SK-N-SH (cell line): ENCODE measurements around the gene VIPAS39. TPM values are rescaled to one million over a fixed set of nuclear protein-coding genes. Genes with fewer than 3 reads are reported as not detected.

ENCODE experiments used
- CTCF ChIA-PET: fragments of 300-600, 350-600 bp; formaldehyde crosslinking; extraction: SDS; loops from one replicate; lab custom pipeline; 2021; lab: Yijun Ruan, JAX
- POLR2A ChIA-PET: fragments of 350-600 bp; sonication (Branson Sonifier 250); formaldehyde crosslinking; extraction: SDS; loops from one replicate; lab custom pipeline; 2020; ENCODE audit warnings: antibody characterized with exemption, inconsistent platforms; lab: Yijun Ruan, JAX
- DNase-seq: peaks from one replicate; pipeline ENCODE4 v3.0.0; 2012
- H2AFZ ChIP-seq: fragments of 200-600 bp; sonication (generic); 2 replicates; pipeline ENCODE4 v1.8.1; 2016; ENCODE audit warnings: antibody characterized with exemption, mild to moderate bottlenecking, low read depth
- H3F3A ChIP-seq: fragments of 200-600 bp; sonication (generic); replicated peaks from 2 replicates; pipeline ENCODE3; 2016; ENCODE audit warnings: antibody characterized with exemption, mild to moderate bottlenecking; ENCODE audit not compliant: insufficient read depth
- H3K27ac ChIP-seq, 2 experiments: fragments of 200-500 bp in 1 of 2; fragments of 200-600 bp in 1 of 2; sonication (Bioruptor generic) in 1 of 2; sonication (generic), shearing (Covaris generic) in 1 of 2; 2 replicates each; pipeline versions ENCODE4 v1.5.1 to v1.6.1; 2014 to 2016; ENCODE audit warnings: low read depth in 2 of 2, inconsistent platforms in 1 of 2, low read length in 1 of 2, mild to moderate bottlenecking in 1 of 2, mixed read lengths in 1 of 2
- H3K27me3 ChIP-seq: fragments of 200-600 bp; sonication (generic), shearing (Covaris generic); 2 replicates; pipeline ENCODE4 v1.6.1; 2016; ENCODE audit warnings: mixed run types; ENCODE audit not compliant: insufficient read depth
- H3K36me3 ChIP-seq, 2 experiments: fragments of 200-500 bp in 1 of 2; fragments of 200-600 bp in 1 of 2; sonication (Bioruptor generic) in 1 of 2; sonication (generic) in 1 of 2; replicated peaks in 1 of 2; 2 replicates each; pipeline versions ENCODE3 to v1.5.1; 2014 to 2016; ENCODE audit warnings: low read length in 1 of 2, mild to moderate bottlenecking in 1 of 2; ENCODE audit not compliant: insufficient read depth in 2 of 2, control insufficient read depth in 1 of 2
- H3K4me1 ChIP-seq, 2 experiments: fragments of 200-500 bp in 1 of 2; fragments of 200-600 bp in 1 of 2; sonication (Bioruptor generic) in 1 of 2; sonication (generic), shearing (Covaris generic) in 1 of 2; 2 replicates each; pipeline versions ENCODE4 v1.5.1 to v1.6.1; 2014 to 2016; ENCODE audit warnings: low read depth in 1 of 2, low read length in 1 of 2, mixed run types in 1 of 2; ENCODE audit not compliant: insufficient read depth in 2 of 2, control insufficient read depth in 1 of 2
- H3K4me2 ChIP-seq: fragments of 200-600 bp; sonication (generic), shearing (Covaris generic); 2 replicates; pipeline ENCODE4 v1.6.1; 2017; ENCODE audit warnings: mixed run types
- H3K4me3 ChIP-seq, 2 experiments: fragments of 200-500 bp in 1 of 2; fragments of 200-600 bp in 1 of 2; sonication (Bioruptor generic) in 1 of 2; sonication (generic), shearing (Covaris generic) in 1 of 2; 2 replicates each; pipeline versions ENCODE4 v1.5.1 to v1.8.1; 2014 to 2016; ENCODE audit warnings: low read depth in 2 of 2, inconsistent platforms in 1 of 2, low read length in 1 of 2, mild to moderate bottlenecking in 1 of 2, mixed read lengths in 1 of 2, moderate library complexity in 1 of 2
- H3K79me2 ChIP-seq: fragments of 200-600 bp; sonication (generic); 2 replicates; pipeline ENCODE4 v1.8.1; 2017; ENCODE audit warnings: mild to moderate bottlenecking; ENCODE audit not compliant: insufficient read depth
- H3K9ac ChIP-seq: fragments of 200-600 bp; sonication (generic); 2 replicates; pipeline ENCODE4 v1.6.1; 2017; ENCODE audit warnings: mixed run types
- H3K9me2 ChIP-seq: fragments of 200-600 bp; sonication (generic); 2 replicates; pipeline ENCODE4 v1.6.1; 2017; ENCODE audit warnings: mixed run types
- H3K9me3 ChIP-seq: fragments of 200-600 bp; sonication (generic); 2 replicates; pipeline ENCODE4 v1.6.1; 2017; ENCODE audit warnings: mixed run types, mild to moderate bottlenecking, moderate library complexity
- H4K20me1 ChIP-seq: fragments of 200-600 bp; sonication (generic); 2 replicates; pipeline ENCODE4 v1.6.1; 2017; ENCODE audit warnings: mild to moderate bottlenecking, mixed run types; ENCODE audit not compliant: insufficient read depth
- CHD2 ChIP-seq: fragments of 150-350 bp; IDR thresholded peaks from 2 replicates; pipeline ENCODE4 v1.6.1; 2018; ENCODE audit warnings: low read length; ENCODE audit not compliant: partially characterized antibody
- CTCF ChIP-seq: fragments of 200-600 bp; sonication (generic); IDR thresholded peaks from 2 replicates; pipeline ENCODE4 v1.6.1; 2017; ENCODE audit warnings: antibody characterized with exemption, mild to moderate bottlenecking, moderate library complexity
- ELF1 ChIP-seq: IDR thresholded peaks from 2 replicates; pipeline ENCODE4 v1.4.0; 2012
- EP300 ChIP-seq, 2 experiments: IDR thresholded peaks; 2 replicates each; pipeline versions ENCODE4 v1.4.0 to v1.6.1; 2012; ENCODE audit warnings: borderline replicate concordance in 1 of 2, low read depth in 1 of 2, low read length in 1 of 2
- FOSL2 ChIP-seq: IDR thresholded peaks from 2 replicates; pipeline ENCODE4 v1.4.0; 2012; ENCODE audit warnings: low read depth, mild to moderate bottlenecking, moderate library complexity, borderline replicate concordance
- GABPA ChIP-seq: IDR thresholded peaks from 2 replicates; pipeline ENCODE4 v1.4.0; 2012; ENCODE audit warnings: low read depth, mild to moderate bottlenecking
- GATA2 ChIP-seq: sonication (generic); formaldehyde crosslinking; IDR thresholded peaks from 2 replicates; pipeline ENCODE4 v1.5.0; 2020; ENCODE audit warnings: mild to moderate bottlenecking, missing genetic modification reagents
- NFIC ChIP-seq: IDR thresholded peaks from 2 replicates; pipeline ENCODE4 v1.4.0; 2012; ENCODE audit warnings: borderline replicate concordance
- RXRA ChIP-seq: IDR thresholded peaks from 2 replicates; pipeline ENCODE4 v1.4.0; 2012; ENCODE audit warnings: low read depth, mild to moderate bottlenecking, borderline replicate concordance
- SMC3 ChIP-seq: IDR thresholded peaks from 2 replicates; pipeline ENCODE4 v1.6.1; 2012; ENCODE audit warnings: low read depth, low read length, improper control_type of control experiment
- TCF12 ChIP-seq: IDR thresholded peaks from 2 replicates; pipeline ENCODE4 v1.4.0; 2012
- YY1 ChIP-seq: IDR thresholded peaks from 2 replicates; pipeline ENCODE4 v1.4.0; 2012; ENCODE audit warnings: low read depth, mild to moderate bottlenecking
- ZBTB33 ChIP-seq: IDR thresholded peaks from 2 replicates; pipeline ENCODE4 v1.4.0; 2012; ENCODE audit warnings: low read depth, borderline replicate concordance
- WGBS: methylation state at CpG from one replicate; pipeline ENCODE4 v1.1.6; 2017; ENCODE audit warnings: low lambda C conversion rate; 5-methylcytosine and 5-hydroxymethylcytosine counted together
- polyA plus RNA-seq, 3 experiments: library from polyadenylated mRNA; depleted of rRNA; stranded (reverse); fragments of >200 nt; gene quantifications; 2 replicates each; pipeline ENCODE4 v1.2.3, GENCODE V29; 2012
- TF ChIP-seq, protein P1 (sequence below): IDR thresholded peaks from 2 replicates; pipeline ENCODE4 v1.6.1; 2012; ENCODE audit warnings: mild to moderate bottlenecking, low read depth, low read length, moderate library complexity

VIPAS39 gene
- polyA plus RNA-seq, 1 of the 3 experiments (the other 2 are of a cell fraction): 20.8 TPM

- no peaks in the 10 kb centered on the region; a peak in 1 of 4 replicates for H3K4me1 ChIP-seq
- DNase-seq: no peak
- H3K9ac ChIP-seq: no peak overlapping the region
- no peaks in the 10 kb centered on the region for H3K9me3 ChIP-seq
- H3K4me2 ChIP-seq: no peak overlapping the region
- no peaks in the 10 kb centered on the region for H3F3A ChIP-seq
- no peaks in the 10 kb centered on the region for H3K36me3 ChIP-seq
- no peak overlapping the region for H3K4me3 ChIP-seq
- H2AFZ ChIP-seq: no peak overlapping the region
- H4K20me1 ChIP-seq: no peaks in the 10 kb centered on the region
- H3K27me3 ChIP-seq: no peaks in the 10 kb centered on the region
- no peak overlapping the region for H3K27ac ChIP-seq
- WGBS: 75% methylated on average over 7 of the region's 7 CpGs
- H3K79me2 ChIP-seq: no peaks in the 10 kb centered on the region
- ChIA-PET POLR2A (no interaction called here), CTCF (interaction anchor here (1.3 kb wide), 1 partner anchor 11 kb away, joined by 3 read pairs; no protein-coding TSS in a partner anchor)
- TF ChIP-seq SMC3 (no peak), RXRA (no peak), TCF12 (no peak), ELF1 (no peak), CTCF (no peak), NFIC (no peak), ZBTB33 (no peak), GABPA (no peak), YY1 (no peak), EP300 (IDR thresholded peaks at IDR 0.05; ENCODE audit: borderline replicate concordance in 1 of 2, low read depth in 1 of 2, low read length in 1 of 2) (no peak), CHD2 (no peak), FOSL2 (no peak), GATA2 (CRISPR knock-in tag) (no peak)
- TF ChIP-seq, protein P1, sequence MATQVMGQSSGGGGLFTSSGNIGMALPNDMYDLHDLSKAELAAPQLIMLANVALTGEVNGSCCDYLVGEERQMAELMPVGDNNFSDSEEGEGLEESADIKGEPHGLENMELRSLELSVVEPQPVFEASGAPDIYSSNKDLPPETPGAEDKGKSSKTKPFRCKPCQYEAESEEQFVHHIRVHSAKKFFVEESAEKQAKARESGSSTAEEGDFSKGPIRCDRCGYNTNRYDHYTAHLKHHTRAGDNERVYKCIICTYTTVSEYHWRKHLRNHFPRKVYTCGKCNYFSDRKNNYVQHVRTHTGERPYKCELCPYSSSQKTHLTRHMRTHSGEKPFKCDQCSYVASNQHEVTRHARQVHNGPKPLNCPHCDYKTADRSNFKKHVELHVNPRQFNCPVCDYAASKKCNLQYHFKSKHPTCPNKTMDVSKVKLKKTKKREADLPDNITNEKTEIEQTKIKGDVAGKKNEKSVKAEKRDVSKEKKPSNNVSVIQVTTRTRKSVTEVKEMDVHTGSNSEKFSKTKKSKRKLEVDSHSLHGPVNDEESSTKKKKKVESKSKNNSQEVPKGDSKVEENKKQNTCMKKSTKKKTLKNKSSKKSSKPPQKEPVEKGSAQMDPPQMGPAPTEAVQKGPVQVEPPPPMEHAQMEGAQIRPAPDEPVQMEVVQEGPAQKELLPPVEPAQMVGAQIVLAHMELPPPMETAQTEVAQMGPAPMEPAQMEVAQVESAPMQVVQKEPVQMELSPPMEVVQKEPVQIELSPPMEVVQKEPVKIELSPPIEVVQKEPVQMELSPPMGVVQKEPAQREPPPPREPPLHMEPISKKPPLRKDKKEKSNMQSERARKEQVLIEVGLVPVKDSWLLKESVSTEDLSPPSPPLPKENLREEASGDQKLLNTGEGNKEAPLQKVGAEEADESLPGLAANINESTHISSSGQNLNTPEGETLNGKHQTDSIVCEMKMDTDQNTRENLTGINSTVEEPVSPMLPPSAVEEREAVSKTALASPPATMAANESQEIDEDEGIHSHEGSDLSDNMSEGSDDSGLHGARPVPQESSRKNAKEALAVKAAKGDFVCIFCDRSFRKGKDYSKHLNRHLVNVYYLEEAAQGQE: no peak
- H3K9me2 ChIP-seq: no peaks in the 10 kb centered on the region
Observed at GRCh38 chr14:77488558-77488957, 31.2 kb upstream of the VIPAS39 start.
